HFF-Myc (cell line): ENCODE measurements around the gene GFY.
"Not testable (repeated sequence)": the region's sequence is repeated elsewhere in the genome, so short reads cannot be mapped to it uniquely, and the experiment has no call there.

Experiments used
- DNase-seq: peaks from one replicate; pipeline ENCODE4 v3.0.0-alpha.2; 2011; ENCODE audit warnings: low read depth; ENCODE audit errors: extremely low read depth
- H3K4me3 ChIP-seq: replicated peaks from 2 replicates; pipeline ENCODE4 v1.5.1; 2011; ENCODE audit warnings: low read depth, mild to moderate bottlenecking, control low read depth, low read length
- CTCF ChIP-seq: IDR thresholded peaks from 2 replicates; pipeline ENCODE4 v1.5.1; 2012; ENCODE audit warnings: mild to moderate bottlenecking, low read depth, low read length, control low read depth; ENCODE audit errors: missing control alignments

GFY gene

GRCh38 chr19:49468746-49469447, 43.7 kb downstream of the GFY start:
- DNase-seq: peak; percentile 81
- no peak overlapping the region for H3K4me3 ChIP-seq

GRCh38 chr19:49469828-49470614, 44.8 kb downstream of the GFY start:
- TF ChIP-seq CTCF: peak; percentile 22
- DNase-seq: no peak
- no peak overlapping the region for H3K4me3 ChIP-seq

More at GRCh38 chr19:49468746-49469447, 43.7 kb downstream of the GFY start:
- no peak for TF ChIP-seq CTCF

GRCh38 chr19:49470615-49470978, 45.4 kb downstream of the GFY start:
- no peak overlapping the region for H3K4me3 ChIP-seq
- TF ChIP-seq CTCF: no peak

GRCh38 chr19:49472936-49473335, 47.7 kb downstream of the GFY start:
- no peak for TF ChIP-seq CTCF
- H3K4me3 ChIP-seq: no peak overlapping the region
- no peak for DNase-seq

More at GRCh38 chr19:49470615-49470978, 45.4 kb downstream of the GFY start:
- DNase-seq: no peak

GRCh38 chr19:49473501-49473867, 48.3 kb downstream of the GFY start:
- H3K4me3 ChIP-seq: peak overlapping the region; percentile 61
- not testable (repeated sequence) for DNase-seq

- DNase-seq: no peak
- peak within 1 kb of the TSS; percentile 61 for H3K4me3 ChIP-seq
- peak; percentile 98 for TF ChIP-seq CTCF
Measured at GRCh38 chr19:49473868-49474541, 48.8 kb downstream of the GFY start, which contains the start of gene FLT3LG. FLT3LG (plus strand) TSS chr19:49474215; CDS start chr19:49474640, 425 bp downstream.

GRCh38 chr19:49474542-49474924, 49.3 kb downstream of the GFY start:
- peak overlapping the region; percentile 61 for H3K4me3 ChIP-seq
- no peak for DNase-seq
- TF ChIP-seq CTCF: no peak
